Adipose tissue (tissue), 3 donors: Measurements from ENCODE around the gene ADAMTS14. TPM values are rescaled to one million over a fixed set of nuclear protein-coding genes. Genes with fewer than 3 reads are reported as not detected.
"Not testable (repeated sequence)": the region's sequence is repeated elsewhere in the genome, so short reads cannot be mapped to it uniquely, and the experiment has no call there.

Experiments
- H3K27ac ChIP-seq: one replicate; pipeline ENCODE4 v1.5.1; 2013; ENCODE audit warnings: low read depth, low read length
- WGBS, 3 donors: extraction: QIAGEN DNeasy Blood & Tissue Kit; methylation state at CpG; one replicate each; pipeline ENCODE4 v1.1.7; 2013; 5-methylcytosine and 5-hydroxymethylcytosine counted together
- polyA plus RNA-seq, 3 donors: library from polyadenylated mRNA; stranded (reverse); fragments of 200-250 nt; gene quantifications; one replicate each; pipeline ENCODE4 v1.2.3, GENCODE V29; 2013
- donor health status: healthy with polysubstance abuse.
- donor health status: Bipolar disorder and iron deficiency.
- donor health status: healthy.

Gene ADAMTS14
- polyA plus RNA-seq, 3 donors, result under 0.01 to 0.94 (median 0.07) TPM

DNA sequence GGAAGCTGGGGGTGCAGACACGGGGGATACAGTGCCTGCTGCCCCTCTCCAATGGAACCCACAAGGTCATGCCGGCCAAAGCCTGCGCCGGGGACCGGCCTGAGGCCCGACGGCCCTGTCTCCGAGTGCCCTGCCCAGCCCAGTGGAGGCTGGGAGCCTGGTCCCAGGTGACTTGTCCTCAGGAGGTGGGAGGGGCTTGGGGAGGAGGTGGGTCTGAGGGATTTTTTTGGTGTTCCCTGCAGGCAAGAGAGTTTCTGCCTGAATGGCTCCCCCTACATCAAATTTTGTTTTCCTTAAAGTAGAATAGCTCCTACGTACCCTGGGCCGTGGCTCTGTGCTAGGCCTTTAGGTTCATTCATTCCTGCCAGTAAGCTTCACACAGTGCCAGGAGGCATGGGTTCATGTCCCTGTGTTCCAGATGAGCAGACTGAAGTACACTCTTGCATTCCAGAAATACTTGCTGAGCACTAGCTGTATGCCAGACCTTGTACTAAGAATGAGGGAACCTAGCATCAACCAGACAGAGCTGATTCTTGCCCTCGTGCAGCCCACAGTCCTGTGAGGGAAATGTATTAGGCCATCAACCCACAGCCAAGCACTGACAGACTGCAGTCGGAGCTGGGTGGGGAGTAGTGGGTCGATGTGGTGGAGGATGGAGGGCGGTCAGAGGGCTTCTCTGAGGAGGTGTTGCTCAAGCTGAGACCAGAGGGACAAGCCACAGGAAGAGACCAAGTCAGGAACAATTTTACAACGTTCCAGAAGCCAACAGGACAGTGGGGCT is 81.7 kb downstream of the ADAMTS14 start:
- H3K27ac ChIP-seq, result no peak overlapping the region
- WGBS, 3 donors, result 69 to 81% (median 74%) methylated on average over 15 of the region's 15 CpGs

GRCh38 chr10:70756700-70757360 is 84.5 kb downstream of the ADAMTS14 start:
- no peak overlapping the region for H3K27ac ChIP-seq
- WGBS, 3 donors, result 82 to 85% (median 82%) methylated on average over 8 of the region's 8 CpGs

DNA sequence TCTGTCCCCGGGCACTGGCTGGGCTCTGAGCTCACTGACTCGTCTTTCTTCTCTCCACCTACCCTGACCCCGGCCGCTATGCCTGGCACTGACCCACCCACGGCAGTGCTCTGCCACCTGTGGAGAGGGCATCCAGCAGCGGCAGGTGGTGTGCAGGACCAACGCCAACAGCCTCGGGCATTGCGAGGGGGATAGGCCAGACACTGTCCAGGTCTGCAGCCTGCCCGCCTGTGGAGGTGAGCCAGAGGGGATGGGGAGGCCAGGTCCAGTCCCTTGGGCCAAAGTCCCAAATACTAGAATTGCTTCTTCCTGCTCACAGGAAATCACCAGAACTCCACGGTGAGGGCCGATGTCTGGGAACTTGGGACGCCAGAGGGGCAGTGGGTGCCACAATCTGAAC is 85.5 kb downstream of the ADAMTS14 start:
- H3K27ac ChIP-seq, result no peak overlapping the region
- 78 to 90% (median 88%) methylated on average over 13 of the region's 13 CpGs for WGBS, 3 donors

- WGBS, 3 donors, result 23 to 25% (median 24%) methylated on average over 7 of the region's 7 CpGs
Measured at GRCh38 chr10:70758757-70759514, 86.6 kb downstream of the ADAMTS14 start.

GRCh38 chr10:70759781-70760180 is 87.5 kb downstream of the ADAMTS14 start:
- 53 to 58% (median 56%) methylated on average over 6 to 7 of the region's 7 CpGs for WGBS, 3 donors
- H3K27ac ChIP-seq, result no peak overlapping the region

More at GRCh38 chr10:70758757-70759514, 86.6 kb downstream of the ADAMTS14 start:
- H3K27ac ChIP-seq, result no peak overlapping the region

- H3K27ac ChIP-seq, result no peak overlapping the region
- WGBS, 3 donors, result 59 to 83% (median 79%) methylated on average over 12 of the region's 12 CpGs
Measured at GRCh38 chr10:70760271-70760787, 88.0 kb downstream of the ADAMTS14 start.

DNA sequence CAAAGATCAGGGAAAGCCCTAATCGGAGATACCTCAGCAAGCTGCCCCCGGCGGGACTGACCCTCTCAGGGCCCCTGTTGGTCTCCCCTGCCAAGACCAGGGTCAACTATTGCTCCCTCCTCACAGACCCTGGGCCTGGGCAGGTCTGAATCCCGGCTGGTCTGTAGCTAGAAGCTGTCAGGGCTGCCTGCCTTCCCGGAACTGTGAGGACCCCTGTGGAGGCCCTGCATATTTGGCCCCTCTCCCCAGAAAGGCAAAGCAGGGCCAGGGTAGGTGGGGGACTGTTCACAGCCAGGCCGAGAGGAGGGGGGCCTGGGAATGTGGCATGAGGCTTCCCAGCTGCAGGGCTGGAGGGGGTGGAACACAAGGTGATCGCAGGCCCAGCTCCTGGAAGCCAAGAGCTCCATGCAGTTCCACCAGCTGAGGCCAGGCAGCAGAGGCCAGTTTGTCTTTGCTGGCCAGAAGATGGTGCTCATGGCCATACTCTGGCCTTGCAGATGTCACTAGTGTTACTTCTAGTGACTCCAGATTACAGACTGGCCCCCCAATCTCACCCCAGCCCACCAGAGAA is 88.8 kb downstream of the ADAMTS14 start:
- WGBS, 3 donors, result 69 to 86% (median 77%) methylated on average over 7 of the region's 7 CpGs
- H3K27ac ChIP-seq, result no peak overlapping the region

- WGBS, 3 donors, result 75 to 80% (median 79%) methylated on average over 10 of the region's 10 CpGs
- H3K27ac ChIP-seq, result no peak overlapping the region
Measured at GRCh38 chr10:70761727-70762350, 89.5 kb downstream of the ADAMTS14 start.

- no peak overlapping the region for H3K27ac ChIP-seq
- 72 to 83% (median 72%) methylated on average over 7 of the region's 7 CpGs for WGBS, 3 donors
Measured at GRCh38 chr10:70762441-70763175, 90.3 kb downstream of the ADAMTS14 start.

GRCh38 chr10:70763567-70763966 is 91.3 kb downstream of the ADAMTS14 start:
- WGBS, 3 donors, result 60 to 73% (median 72%) methylated on average over 3 of the region's 3 CpGs

GRCh38 chr10:70765794-70766594 is 93.7 kb downstream of the ADAMTS14 start:
- H3K27ac ChIP-seq, result no peak overlapping the region
- 93 to 98% (median 96%) methylated on average over 8 of the region's 8 CpGs for WGBS, 3 donors

More at GRCh38 chr10:70763567-70763966, 91.3 kb downstream of the ADAMTS14 start:
- no peak overlapping the region for H3K27ac ChIP-seq

- not testable (repeated sequence) for H3K27ac ChIP-seq
- 78 to 80% (median 79%) methylated on average over 6 of the region's 6 CpGs for WGBS, 3 donors
Measured at GRCh38 chr10:70768026-70768685, 95.8 kb downstream of the ADAMTS14 start.

DNA sequence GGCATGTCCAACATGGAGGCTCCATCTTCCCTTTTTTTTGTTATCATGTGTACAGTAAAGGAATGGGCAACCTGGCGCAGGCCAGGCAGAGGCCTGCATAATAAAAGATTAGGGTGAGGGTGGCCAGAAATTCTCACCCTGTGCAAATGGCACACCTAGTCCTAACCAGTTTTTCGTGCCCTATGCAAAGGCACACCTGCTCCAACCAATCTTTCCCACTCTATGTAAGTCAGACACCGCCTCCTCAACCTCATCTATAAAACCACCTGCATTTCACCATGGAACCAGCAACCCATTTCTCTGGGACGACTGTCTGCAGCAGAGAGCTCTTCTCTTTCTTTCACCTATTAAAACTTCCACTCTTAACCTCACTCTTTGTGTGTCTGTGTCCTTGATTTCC is 96.8 kb downstream of the ADAMTS14 start:
- 84 to 92% (median 88%) methylated on average over 4 of the region's 4 CpGs for WGBS, 3 donors
- H3K27ac ChIP-seq, result no peak overlapping the region

DNA sequence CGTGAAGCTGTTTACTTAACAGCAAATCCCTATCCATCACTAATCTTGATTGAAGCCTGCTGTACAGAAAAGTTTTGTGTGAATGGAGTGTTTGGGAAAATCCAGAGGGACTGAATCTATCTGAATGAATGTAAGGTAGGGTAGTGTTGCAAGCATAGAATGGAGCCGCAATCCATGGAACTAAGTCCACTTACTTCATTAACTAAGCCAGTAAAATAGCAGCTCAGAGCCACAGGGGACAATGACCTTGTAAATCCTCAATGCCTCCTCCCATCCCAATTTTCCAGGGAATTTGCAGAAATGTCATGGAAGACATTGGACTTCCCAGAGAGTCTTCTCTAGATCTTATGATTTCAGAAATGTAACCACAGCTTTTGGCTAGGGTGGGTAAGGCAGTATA is 97.7 kb downstream of the ADAMTS14 start:
- 63 to 83% (median 70%) methylated on average over 2 of the region's 2 CpGs for WGBS, 3 donors
- H3K27ac ChIP-seq, result no peak overlapping the region

- not testable (repeated sequence) for H3K27ac ChIP-seq
- 93 to 97% (median 97%) methylated on average over 7 of the region's 7 CpGs for WGBS, 3 donors
Measured at GRCh38 chr10:70770516-70770915, 98.2 kb downstream of the ADAMTS14 start.
